HCT116 (cell line): ENCODE measurements around the gene FAM111A. TPM values are rescaled to one million over a fixed set of nuclear protein-coding genes. Genes with fewer than 3 reads are reported as not detected.

ENCODE experiments used
- ATAC-seq: fragments of 200-7000 bp; cut with Tn5 transposase; 2 replicates; pipeline ENCODE4 v1.9.1; 2020; ENCODE audit warnings: mild to moderate bottlenecking, moderate library complexity
- BruUV-seq: library from RNA; stranded (reverse); fragments of 400-500 nt; replicated peaks from 2 replicates; lab custom pipeline; 2021; lab: Mats Ljungman, UMichigan
- CTCF ChIA-PET: fragments of 300-600 bp; sonication (Branson Sonifier 250); formaldehyde crosslinking; loops from one replicate; lab custom pipeline; 2021; ENCODE audit warnings: antibody characterized with exemption; lab: Charles Lee
- POLR2A ChIA-PET: fragments of 300-600, 350-600 bp; sonication (Branson Sonifier 250); formaldehyde crosslinking; loops from one replicate; lab custom pipeline; 2021; ENCODE audit warnings: antibody characterized with exemption; lab: Charles Lee
- RAD21 ChIA-PET, 2 experiments: fragments of 300-600 bp; sonication (Branson Sonifier 250); formaldehyde crosslinking; loops; one replicate each; lab custom pipeline; 2023; ENCODE audit warnings: low total read pairs in 2 of 2; ENCODE audit not compliant: uncharacterized antibody in 2 of 2, unreplicated experiment in 2 of 2, low non-redundant PET in 1 of 2; lab: Charles Lee
- DNase-seq: peaks from one replicate; pipeline ENCODE4 v3.0.0-alpha.2; 2010; ENCODE audit warnings: low read depth, low spot score
- H2AFZ ChIP-seq: fragments of 200-600 bp; shearing (Covaris generic), sonication (generic); 2 replicates; pipeline ENCODE4 v1.6.1; 2017; ENCODE audit warnings: low read depth, mixed run types, mixed read lengths, antibody characterized with exemption, low read length; ENCODE audit not compliant: poor library complexity, severe bottlenecking
- H3K27ac ChIP-seq: 2 replicates; pipeline ENCODE4 v1.5.1; 2012; ENCODE audit warnings: low read depth, low read length
- H3K27me3 ChIP-seq: fragments of 200-600 bp; sonication (generic); 2 replicates; pipeline ENCODE4 v1.6.1; 2016; ENCODE audit warnings: mixed run types, low read length, mixed read lengths; ENCODE audit not compliant: insufficient read depth
- H3K36me3 ChIP-seq, 2 experiments: fragments of 200-500 bp in 1 of 2; fragments of 200-600 bp in 1 of 2; sonication (Bioruptor generic) in 1 of 2; sonication (generic) in 1 of 2; 2 replicates each; pipeline versions ENCODE4 v1.5.1 to v1.6.1; 2014 to 2016; ENCODE audit warnings: low read length in 2 of 2, inconsistent platforms in 1 of 2, mixed read lengths in 1 of 2, mixed run types in 1 of 2; ENCODE audit not compliant: insufficient read depth in 2 of 2, control insufficient read depth in 1 of 2
- H3K4me1 ChIP-seq, 2 experiments: fragments of 200-600 bp in 1 of 2; sonication (generic) in 1 of 2; 2 replicates each; pipeline versions ENCODE4 v1.5.1 to v1.6.1; 2012 to 2017; ENCODE audit warnings: low read length in 2 of 2, inconsistent platforms in 1 of 2, mild to moderate bottlenecking in 1 of 2, mixed read lengths in 1 of 2, mixed run types in 1 of 2, moderate library complexity in 1 of 2; ENCODE audit not compliant: insufficient read depth in 2 of 2, control insufficient read depth in 1 of 2
- H3K4me2 ChIP-seq: fragments of 200-600 bp; sonication (generic); 2 replicates; pipeline ENCODE4 v1.6.1; 2017; ENCODE audit warnings: mixed run types, low read length, mixed read lengths
- H3K4me3 ChIP-seq, 2 experiments: fragments of 200-600 bp in 1 of 2; sonication (generic) in 1 of 2; replicated peaks in 1 of 2; 2 replicates each; pipeline ENCODE4 v1.5.1; 2011 to 2016; ENCODE audit warnings: low read length in 2 of 2, control low read depth in 1 of 2, low read depth in 1 of 2, mild to moderate bottlenecking in 1 of 2, mixed read lengths in 1 of 2, mixed run types in 1 of 2
- H3K79me2 ChIP-seq: fragments of 200-600 bp; sonication (generic); 2 replicates; pipeline ENCODE4 v1.6.1; 2017; ENCODE audit warnings: mild to moderate bottlenecking, mixed run types, low read length, moderate library complexity, mixed read lengths; ENCODE audit not compliant: insufficient read depth
- H3K9ac ChIP-seq: fragments of 200-600 bp; sonication (generic); 2 replicates; pipeline ENCODE4 v1.6.1; 2016; ENCODE audit warnings: low read length, mixed read lengths
- H3K9me2 ChIP-seq: fragments of 200-600 bp; sonication (generic), shearing (Covaris generic); 2 replicates; pipeline ENCODE4 v1.6.1; 2017; ENCODE audit warnings: mixed run types, mild to moderate bottlenecking, moderate library complexity; ENCODE audit not compliant: insufficient read depth
- H3K9me3 ChIP-seq, 2 experiments: fragments of 200-500 bp in 1 of 2; fragments of 200-600 bp in 1 of 2; sonication (Bioruptor generic) in 1 of 2; sonication (generic) in 1 of 2; 2 replicates each; pipeline ENCODE4 v1.6.1; 2014 to 2017; ENCODE audit warnings: low read length in 2 of 2, mixed read lengths in 2 of 2, inconsistent platforms in 1 of 2, low read depth in 1 of 2, mild to moderate bottlenecking in 1 of 2, mixed run types in 1 of 2, moderate library complexity in 1 of 2; ENCODE audit not compliant: control insufficient read depth in 1 of 2, insufficient read depth in 1 of 2
- H4K20me1 ChIP-seq: fragments of 200-600 bp; sonication (generic), shearing (Covaris generic); 2 replicates; pipeline ENCODE4 v1.6.1; 2017; ENCODE audit warnings: mixed run types, mild to moderate bottlenecking, moderate library complexity; ENCODE audit not compliant: insufficient read depth
- CBX3 ChIP-seq: IDR thresholded peaks from 2 replicates; pipeline ENCODE4 v1.6.1; 2012; ENCODE audit warnings: low read depth
- EGR1 ChIP-seq: IDR thresholded peaks from 2 replicates; pipeline ENCODE4 v1.6.1; 2012; ENCODE audit warnings: low read depth
- ELF1 ChIP-seq: IDR thresholded peaks from 2 replicates; pipeline ENCODE4 v1.6.1; 2012; ENCODE audit warnings: low read depth, borderline replicate concordance
- EZH2phosphoT487 ChIP-seq: fragments of 200-600 bp; IDR thresholded peaks from 2 replicates; pipeline ENCODE4 v1.6.1; 2018; ENCODE audit warnings: antibody characterized with exemption, borderline replicate concordance
- FOSL1 ChIP-seq: IDR thresholded peaks from 2 replicates; pipeline ENCODE4 v1.6.1; 2012; ENCODE audit warnings: low read depth
- JUND ChIP-seq: IDR thresholded peaks from 2 replicates; pipeline ENCODE4 v1.6.1; 2012
- POLR2AphosphoS5 ChIP-seq: IDR thresholded peaks from 2 replicates; pipeline ENCODE4 v1.6.1; 2011; ENCODE audit warnings: mild to moderate bottlenecking, low read depth, low read length, moderate library complexity
- SRF ChIP-seq: IDR thresholded peaks from 2 replicates; pipeline ENCODE4 v1.6.1; 2012; ENCODE audit warnings: low read depth
- YY1 ChIP-seq: IDR thresholded peaks from 2 replicates; pipeline ENCODE4 v1.6.1; 2011; ENCODE audit warnings: low read length, low read depth, moderate library complexity, mild to moderate bottlenecking; ENCODE audit not compliant: insufficient replicate concordance; ENCODE audit errors: extremely low read depth
- ZFX ChIP-seq: fragments of 450-650 bp; IDR thresholded peaks from 2 replicates; pipeline ENCODE4 v1.6.1; 2017
- intact Hi-C: fragments of 100-400 bp; cut with micrococcal nuclease; formaldehyde crosslinking; loops from 2 replicates; pipeline ENCODE4 v1.10.0; 2022
- total RNA-seq: library from RNA; stranded (reverse); gene quantifications from one replicate; pipeline ENCODE4 v1.2.1, GENCODE V29; 2021; ENCODE audit not compliant: unreplicated experiment
- TF ChIP-seq, protein P1 (sequence below): IDR thresholded peaks from 2 replicates; pipeline ENCODE4 v1.6.1; 2012; ENCODE audit warnings: low read depth

FAM111A gene
- total RNA-seq, 1 experiment from 2014 or later = 30.3 TPM

DNA sequence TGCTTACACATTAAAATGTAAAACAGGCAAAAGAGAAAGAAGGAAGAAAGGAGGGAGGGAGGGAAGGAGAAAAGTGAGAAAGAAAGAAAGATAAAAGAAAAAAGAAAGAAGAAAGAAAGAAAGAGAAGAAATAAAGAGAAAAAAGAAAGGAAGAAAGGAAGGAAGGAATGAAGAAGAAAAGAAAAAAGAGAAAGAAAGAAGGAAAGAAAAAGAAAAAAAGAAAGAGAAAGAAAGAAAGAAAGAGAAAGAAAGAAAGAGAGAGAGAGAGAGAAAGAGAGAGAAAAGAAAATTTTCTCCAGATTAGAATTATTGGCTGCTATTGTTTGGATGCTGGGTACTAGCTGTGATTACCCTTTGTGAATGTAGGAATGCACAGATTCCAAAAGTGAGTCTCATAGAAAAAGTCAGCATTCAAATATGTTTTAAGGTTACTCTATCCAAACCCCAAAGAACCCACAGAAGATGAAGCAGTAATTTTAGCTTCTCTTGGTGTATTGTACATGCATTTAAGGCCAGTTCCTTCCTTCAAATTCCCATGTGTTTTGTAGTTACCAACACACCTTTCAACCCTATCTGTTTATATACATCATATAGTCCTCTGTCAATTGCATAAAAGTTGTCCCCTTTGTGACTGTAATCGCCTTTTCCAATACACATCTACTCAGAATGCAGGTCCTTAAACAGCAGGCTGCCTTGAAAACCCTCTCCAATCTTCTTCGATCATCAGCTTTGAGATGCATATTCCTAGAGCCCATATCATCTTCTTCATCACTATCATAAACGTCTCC lies 789 bp upstream of the FAM111A start:
- Histone ChIP-seq H3K27me3 (no peaks in the 10 kb centered on the region), H3K4me2 (peak overlapping the region; percentile 84), H3K9me2 (no peaks in the 10 kb centered on the region), H3K36me3 (no peaks in the 10 kb centered on the region), H3K4me3 (peak overlapping the region; percentile 51 to 79), H2AFZ (peak overlapping the region; percentile 83), H3K9ac (peak overlapping the region; percentile 60), H4K20me1 (no peaks in the 10 kb centered on the region), H3K4me1 (peaks cover 15 to 34% of the 10 kb centered on the region in 2 experiments), H3K9me3 (no peaks in the 10 kb centered on the region), H3K27ac (peak overlapping the region; percentile 67), H3K79me2 (peaks cover 9% of the 10 kb centered on the region; the same call in 1 of the 2 replicates)
- TF ChIP-seq EZH2phosphoT487 (no peak), FOSL1 (no peak), CBX3 (no peak), SRF (no peak), ZFX (no peak), ELF1 (no peak), EGR1 (no peak), POLR2AphosphoS5 (no peak), YY1 (no peak), JUND (no peak)
- TF ChIP-seq, protein P1, sequence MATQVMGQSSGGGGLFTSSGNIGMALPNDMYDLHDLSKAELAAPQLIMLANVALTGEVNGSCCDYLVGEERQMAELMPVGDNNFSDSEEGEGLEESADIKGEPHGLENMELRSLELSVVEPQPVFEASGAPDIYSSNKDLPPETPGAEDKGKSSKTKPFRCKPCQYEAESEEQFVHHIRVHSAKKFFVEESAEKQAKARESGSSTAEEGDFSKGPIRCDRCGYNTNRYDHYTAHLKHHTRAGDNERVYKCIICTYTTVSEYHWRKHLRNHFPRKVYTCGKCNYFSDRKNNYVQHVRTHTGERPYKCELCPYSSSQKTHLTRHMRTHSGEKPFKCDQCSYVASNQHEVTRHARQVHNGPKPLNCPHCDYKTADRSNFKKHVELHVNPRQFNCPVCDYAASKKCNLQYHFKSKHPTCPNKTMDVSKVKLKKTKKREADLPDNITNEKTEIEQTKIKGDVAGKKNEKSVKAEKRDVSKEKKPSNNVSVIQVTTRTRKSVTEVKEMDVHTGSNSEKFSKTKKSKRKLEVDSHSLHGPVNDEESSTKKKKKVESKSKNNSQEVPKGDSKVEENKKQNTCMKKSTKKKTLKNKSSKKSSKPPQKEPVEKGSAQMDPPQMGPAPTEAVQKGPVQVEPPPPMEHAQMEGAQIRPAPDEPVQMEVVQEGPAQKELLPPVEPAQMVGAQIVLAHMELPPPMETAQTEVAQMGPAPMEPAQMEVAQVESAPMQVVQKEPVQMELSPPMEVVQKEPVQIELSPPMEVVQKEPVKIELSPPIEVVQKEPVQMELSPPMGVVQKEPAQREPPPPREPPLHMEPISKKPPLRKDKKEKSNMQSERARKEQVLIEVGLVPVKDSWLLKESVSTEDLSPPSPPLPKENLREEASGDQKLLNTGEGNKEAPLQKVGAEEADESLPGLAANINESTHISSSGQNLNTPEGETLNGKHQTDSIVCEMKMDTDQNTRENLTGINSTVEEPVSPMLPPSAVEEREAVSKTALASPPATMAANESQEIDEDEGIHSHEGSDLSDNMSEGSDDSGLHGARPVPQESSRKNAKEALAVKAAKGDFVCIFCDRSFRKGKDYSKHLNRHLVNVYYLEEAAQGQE = no peak
- ChIA-PET RAD21 (interaction anchor here in 1 of 2 experiments (1.0 kb wide), 1 partner anchor 16 kb away, joined by 5 read pairs; no protein-coding TSS in a partner anchor), POLR2A (interaction anchor here (1.0 kb wide), 1 partner anchor 45 kb away, joined by 3 read pairs; no protein-coding TSS in a partner anchor), CTCF (interaction anchor here (2.3 to 7.7 kb wide), 2 partner anchors 15 to 30 kb away, joined by 6 to 59 read pairs; partner anchors contain the start of gene DTX4)
- TSS peak; percentile 86 for BruUV-seq
- intact Hi-C loops = loop anchor here (5.0 to 10.0 kb wide), 2 partner anchors 217 to 565 kb away; partner anchors contain the start of genes LPXN and ZFP91
- ATAC-seq (no peak), DNase-seq (no peak)
